Activated naive CD4-positive, alpha-beta T cell treated with anti-CD3 and anti-CD28 coated beads, Interleukin-2, amount 10 ng/mL, durations not matched to agents 7 days and 5 days (primary cell): ENCODE measurements around the gene ITPKB.
A peak's percentile ranks its signal among the peaks of the same experiment; 100 is the strongest.

Experiments used
- CTCF ChIA-PET: fragments of 350-600 bp; sonication (Branson Sonifier 250); formaldehyde crosslinking; loops from one replicate; lab custom pipeline; 2021; ENCODE audit warnings: antibody characterized with exemption; lab: Charles Lee
- DNase-seq: peaks from one replicate; pipeline ENCODE4 v3.0.0-alpha.2; 2020
- H3K27ac Mint-ChIP-seq: one replicate; pipeline ENCODE4 v1.8.0; 2021; ENCODE audit warnings: mild to moderate bottlenecking, moderate library complexity, mixed read lengths
- H3K27me3 Mint-ChIP-seq: one replicate; pipeline ENCODE4 v1.8.0; 2021; ENCODE audit warnings: mild to moderate bottlenecking, mixed read lengths
- H3K36me3 Mint-ChIP-seq: one replicate; pipeline ENCODE4 v1.8.0; 2021; ENCODE audit warnings: mixed read lengths
- H3K4me1 Mint-ChIP-seq: one replicate; pipeline ENCODE4 v1.8.0; 2021; ENCODE audit warnings: mixed read lengths
- H3K4me3 Mint-ChIP-seq: one replicate; pipeline ENCODE4 v1.8.0; 2021; ENCODE audit warnings: mild to moderate bottlenecking, moderate library complexity, mixed read lengths
- H3K9me3 Mint-ChIP-seq: one replicate; pipeline ENCODE4 v1.8.0; 2021; ENCODE audit warnings: mixed read lengths

Gene ITPKB

GRCh38 chr1:226654668-226655055, 84.4 kb downstream of the ITPKB start:
- no peaks in the 10 kb centered on the region for H3K9me3 Mint-ChIP-seq
- H3K4me3 Mint-ChIP-seq: peak overlapping the region; percentile 62
- CTCF ChIA-PET: interaction anchor here (0.6 to 5.8 kb wide), 10 partner anchors 8 to 470 kb away, joined by 3 to 25 read pairs (median 5); no protein-coding TSS in a partner anchor
- H3K4me1 Mint-ChIP-seq: peaks cover 22% of the 10 kb centered on the region
- no peaks in the 10 kb centered on the region for H3K27me3 Mint-ChIP-seq
- no peak for DNase-seq
- peak overlapping the region; percentile 98 for H3K27ac Mint-ChIP-seq
- peaks cover 12% of the 10 kb centered on the region for H3K36me3 Mint-ChIP-seq

- H3K4me1 Mint-ChIP-seq: peaks cover 22% of the 10 kb centered on the region
- H3K36me3 Mint-ChIP-seq: peaks cover 15% of the 10 kb centered on the region
- peak overlapping the region; percentile 98 for H3K27ac Mint-ChIP-seq
- no peaks in the 10 kb centered on the region for H3K9me3 Mint-ChIP-seq
- CTCF ChIA-PET: interaction anchor here (0.8 to 5.8 kb wide), 13 partner anchors 8 to 174 kb away, joined by 3 to 25 read pairs (median 4); no protein-coding TSS in a partner anchor
- peak overlapping the region; percentile 62 for H3K4me3 Mint-ChIP-seq
- H3K27me3 Mint-ChIP-seq: no peaks in the 10 kb centered on the region
- no peak for DNase-seq
Observed at GRCh38 chr1:226654046-226654667, 84.9 kb downstream of the ITPKB start.

DNA sequence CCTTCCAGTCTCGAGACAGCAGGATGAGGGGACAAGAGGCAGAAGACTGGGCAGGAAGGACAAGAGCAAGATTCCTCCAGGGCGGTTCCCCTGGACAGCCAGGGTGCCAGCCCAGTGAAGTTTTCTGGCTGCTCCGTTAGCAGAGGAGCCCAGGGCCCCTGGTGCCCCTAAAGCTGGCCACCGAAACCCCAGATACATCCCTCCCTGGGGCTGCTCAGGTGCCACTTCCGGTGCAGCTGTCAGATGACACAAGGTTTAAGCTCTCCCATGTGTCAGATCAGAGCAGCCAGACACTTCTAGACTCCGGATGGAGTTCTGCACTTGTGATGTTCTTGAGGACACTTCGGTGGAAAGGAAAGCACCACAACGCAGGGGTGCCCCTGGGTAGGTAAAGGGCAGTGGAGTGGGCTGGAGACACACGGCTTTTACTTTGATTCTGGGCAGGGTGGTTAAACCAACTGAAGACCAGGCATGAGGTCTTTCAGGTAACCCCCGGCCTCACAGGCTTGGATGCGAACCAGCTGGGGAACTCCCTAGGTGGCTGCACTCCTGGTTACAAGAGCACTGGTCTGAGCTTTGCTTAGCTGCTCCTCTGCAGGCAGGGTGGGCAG, 85.7 kb downstream of the ITPKB start:
- peaks cover 21% of the 10 kb centered on the region for H3K36me3 Mint-ChIP-seq
- H3K4me3 Mint-ChIP-seq: peak overlapping the region; percentile 62
- CTCF ChIA-PET: interaction anchor here (0.8 to 5.8 kb wide), 12 partner anchors 9 to 175 kb away, joined by 3 to 25 read pairs (median 4); no protein-coding TSS in a partner anchor
- no peaks in the 10 kb centered on the region for H3K27me3 Mint-ChIP-seq
- peaks cover 19% of the 10 kb centered on the region for H3K4me1 Mint-ChIP-seq
- peak; percentile 83 for DNase-seq
- peak overlapping the region; percentile 98 for H3K27ac Mint-ChIP-seq
- H3K9me3 Mint-ChIP-seq: no peaks in the 10 kb centered on the region

GRCh38 chr1:226652613-226653012, 86.5 kb downstream of the ITPKB start:
- Mint-ChIP-seq H3K4me3 (no peak overlapping the region), H3K27me3 (no peaks in the 10 kb centered on the region), H3K9me3 (no peaks in the 10 kb centered on the region), H3K36me3 (peaks cover 24% of the 10 kb centered on the region), H3K27ac (peak overlapping the region; percentile 55), H3K4me1 (peaks cover 19% of the 10 kb centered on the region)
- DNase-seq: no peak
- CTCF ChIA-PET: interaction anchor here (0.8 to 5.8 kb wide), 7 partner anchors 12 to 176 kb away, joined by 3 to 25 read pairs (median 4); no protein-coding TSS in a partner anchor

DNA sequence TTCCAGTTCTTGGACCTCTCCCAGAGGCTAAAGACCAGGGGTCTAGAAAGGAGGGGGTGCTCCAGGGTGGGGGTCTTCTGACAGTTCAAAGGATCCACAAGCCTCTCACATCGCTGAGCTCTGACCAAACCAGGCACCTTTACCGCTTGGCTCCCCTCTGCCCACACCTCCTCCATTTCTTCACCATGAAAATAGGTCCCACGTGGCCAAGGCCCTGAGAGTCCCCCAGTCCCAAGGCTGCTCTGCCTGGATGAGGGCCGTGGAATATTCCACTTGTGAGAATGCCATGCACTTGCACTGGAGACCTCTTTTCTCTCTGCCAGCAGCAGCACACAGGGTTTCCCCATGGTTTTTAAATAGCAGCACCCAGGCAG, 87.4 kb downstream of the ITPKB start:
- no peak overlapping the region for H3K27ac Mint-ChIP-seq
- H3K36me3 Mint-ChIP-seq: peaks cover 30% of the 10 kb centered on the region
- no peak overlapping the region for H3K4me3 Mint-ChIP-seq
- CTCF ChIA-PET: interaction anchor here (1.4 to 5.8 kb wide), 3 partner anchors 11 to 176 kb away, joined by 4 to 25 read pairs (median 5); no protein-coding TSS in a partner anchor
- no peaks in the 10 kb centered on the region for H3K27me3 Mint-ChIP-seq
- DNase-seq: no peak
- H3K9me3 Mint-ChIP-seq: no peaks in the 10 kb centered on the region
- H3K4me1 Mint-ChIP-seq: peaks cover 20% of the 10 kb centered on the region

DNA sequence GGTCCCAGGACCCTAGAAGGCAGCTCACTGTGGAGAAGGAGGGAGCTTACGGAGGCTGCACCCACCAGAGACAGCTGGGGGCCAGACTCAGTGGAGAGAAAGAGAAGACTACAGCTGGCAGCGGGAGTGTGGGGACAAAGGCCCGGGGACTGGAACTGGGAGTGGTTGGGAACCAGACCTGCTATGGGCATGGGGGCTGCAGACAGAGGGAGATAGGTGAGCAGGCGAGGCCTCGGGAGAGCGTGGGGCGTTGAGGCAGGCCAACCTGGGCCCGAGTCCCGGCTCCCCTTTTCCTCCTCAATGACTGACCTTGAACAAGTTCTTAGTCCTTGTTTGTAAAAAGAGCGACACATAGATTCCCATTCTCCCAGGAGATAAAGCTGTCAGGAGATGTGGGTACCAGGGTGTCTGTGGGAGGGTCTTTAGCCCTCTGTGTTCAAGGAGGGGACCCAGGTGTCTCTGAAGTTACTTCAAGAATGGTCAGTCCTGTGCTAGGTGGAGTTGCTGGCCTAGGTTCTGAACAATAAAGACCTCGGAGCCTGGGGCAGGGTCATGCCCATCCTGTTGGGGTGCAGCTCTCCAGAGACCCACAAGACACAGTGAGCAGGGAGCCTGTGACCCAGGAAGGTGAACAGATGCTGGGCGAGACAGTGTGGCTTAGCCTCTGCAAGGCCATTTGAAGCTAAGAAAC, 87.9 kb downstream of the ITPKB start:
- no peaks in the 10 kb centered on the region for H3K9me3 Mint-ChIP-seq
- no peak overlapping the region for H3K4me3 Mint-ChIP-seq
- peaks cover 34% of the 10 kb centered on the region for H3K36me3 Mint-ChIP-seq
- CTCF ChIA-PET: interaction anchor here (1.4 to 5.8 kb wide), 4 partner anchors 12 to 177 kb away, joined by 4 to 25 read pairs (median 6); no protein-coding TSS in a partner anchor
- peaks cover 26% of the 10 kb centered on the region for H3K4me1 Mint-ChIP-seq
- H3K27ac Mint-ChIP-seq: peak overlapping the region; percentile 49
- DNase-seq: no peak
- H3K27me3 Mint-ChIP-seq: no peaks in the 10 kb centered on the region

GRCh38 chr1:226650236-226650841, 88.7 kb downstream of the ITPKB start:
- Mint-ChIP-seq H3K27ac (peak overlapping the region; percentile 49), H3K4me1 (peaks cover 34% of the 10 kb centered on the region), H3K27me3 (no peaks in the 10 kb centered on the region), H3K9me3 (no peaks in the 10 kb centered on the region), H3K4me3 (no peak overlapping the region), H3K36me3 (peaks cover 42% of the 10 kb centered on the region)
- CTCF ChIA-PET: interaction anchor here (1.0 to 5.8 kb wide), 9 partner anchors 13 to 178 kb away, joined by 3 to 25 read pairs (median 5); no protein-coding TSS in a partner anchor
- no peak for DNase-seq

GRCh38 chr1:226649780-226650179, 89.3 kb downstream of the ITPKB start:
- Mint-ChIP-seq H3K36me3 (peaks cover 47% of the 10 kb centered on the region), H3K9me3 (no peaks in the 10 kb centered on the region), H3K4me1 (peaks cover 40% of the 10 kb centered on the region), H3K4me3 (no peak overlapping the region), H3K27ac (peak overlapping the region; percentile 46), H3K27me3 (no peaks in the 10 kb centered on the region)
- CTCF ChIA-PET: interaction anchor here (0.7 to 5.8 kb wide), 8 partner anchors 15 to 192 kb away, joined by 3 to 25 read pairs (median 4); no protein-coding TSS in a partner anchor
- peak; percentile 64 for DNase-seq

DNA sequence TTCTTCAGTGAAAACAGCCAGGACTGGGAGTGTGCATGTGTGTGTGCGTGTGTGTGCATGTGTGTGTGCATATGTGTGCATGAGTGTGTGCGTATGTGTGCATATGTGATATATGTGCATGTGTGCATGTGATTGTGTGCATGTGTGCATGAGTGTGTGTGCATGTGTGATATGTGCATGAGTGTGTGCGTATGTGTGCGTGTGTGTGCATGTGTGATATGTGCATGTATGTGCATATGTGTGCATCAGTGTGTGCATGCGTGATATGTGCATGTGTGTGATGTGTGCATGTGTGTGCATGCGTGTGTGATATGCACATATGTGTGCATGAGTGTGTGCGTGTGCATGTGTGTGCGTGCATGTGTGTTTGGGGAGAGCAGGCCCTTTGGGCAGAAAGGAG, 89.8 kb downstream of the ITPKB start:
- H3K4me1 Mint-ChIP-seq: peaks cover 45% of the 10 kb centered on the region
- peak overlapping the region; percentile 22 for H3K27ac Mint-ChIP-seq
- H3K4me3 Mint-ChIP-seq: no peak overlapping the region
- no peak for DNase-seq
- H3K27me3 Mint-ChIP-seq: no peaks in the 10 kb centered on the region
- H3K9me3 Mint-ChIP-seq: no peaks in the 10 kb centered on the region
- H3K36me3 Mint-ChIP-seq: peaks cover 51% of the 10 kb centered on the region
- CTCF ChIA-PET: interaction anchor here (0.7 to 5.8 kb wide), 8 partner anchors 15 to 193 kb away, joined by 3 to 25 read pairs (median 4); no protein-coding TSS in a partner anchor

DNA sequence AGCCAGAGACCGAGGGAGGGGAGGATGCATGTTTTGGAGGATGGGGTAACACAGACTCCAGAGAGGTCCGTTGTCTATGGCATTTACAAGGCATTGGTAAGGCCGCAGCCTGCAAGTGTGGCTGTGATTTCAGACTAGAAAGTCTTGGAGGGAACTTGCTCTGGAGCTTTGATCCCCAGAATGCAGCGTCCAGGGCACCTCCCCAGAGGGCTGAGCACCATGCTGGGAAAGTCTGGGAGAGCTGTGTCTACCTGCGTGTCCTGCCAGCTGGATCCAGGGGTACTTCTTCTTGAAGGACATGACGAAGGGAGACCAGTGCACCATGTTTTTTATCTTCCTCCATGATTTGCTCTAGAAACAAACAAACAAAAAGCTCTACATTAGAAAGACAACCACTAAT, 90.7 kb downstream of the ITPKB start:
- Mint-ChIP-seq H3K4me3 (no peak overlapping the region), H3K27ac (no peak overlapping the region), H3K36me3 (peaks cover 53% of the 10 kb centered on the region), H3K9me3 (no peaks in the 10 kb centered on the region), H3K27me3 (no peaks in the 10 kb centered on the region), H3K4me1 (peaks cover 53% of the 10 kb centered on the region)
- DNase-seq: no peak
- CTCF ChIA-PET: interaction anchor here (0.8 to 1.8 kb wide), 2 partner anchors 11 to 180 kb away, joined by 3 to 7 read pairs; no protein-coding TSS in a partner anchor

- CTCF ChIA-PET: interaction anchor here (0.8 to 1.8 kb wide), 2 partner anchors 13 to 181 kb away, joined by 3 to 7 read pairs; no protein-coding TSS in a partner anchor
- DNase-seq: no peak
- no peak overlapping the region for H3K4me3 Mint-ChIP-seq
- no peaks in the 10 kb centered on the region for H3K27me3 Mint-ChIP-seq
- no peaks in the 10 kb centered on the region for H3K9me3 Mint-ChIP-seq
- peaks cover 57% of the 10 kb centered on the region for H3K36me3 Mint-ChIP-seq
- H3K27ac Mint-ChIP-seq: peak overlapping the region; percentile 58
- H3K4me1 Mint-ChIP-seq: peaks cover 60% of the 10 kb centered on the region
Observed at GRCh38 chr1:226647719-226648118, 91.4 kb downstream of the ITPKB start.

DNA sequence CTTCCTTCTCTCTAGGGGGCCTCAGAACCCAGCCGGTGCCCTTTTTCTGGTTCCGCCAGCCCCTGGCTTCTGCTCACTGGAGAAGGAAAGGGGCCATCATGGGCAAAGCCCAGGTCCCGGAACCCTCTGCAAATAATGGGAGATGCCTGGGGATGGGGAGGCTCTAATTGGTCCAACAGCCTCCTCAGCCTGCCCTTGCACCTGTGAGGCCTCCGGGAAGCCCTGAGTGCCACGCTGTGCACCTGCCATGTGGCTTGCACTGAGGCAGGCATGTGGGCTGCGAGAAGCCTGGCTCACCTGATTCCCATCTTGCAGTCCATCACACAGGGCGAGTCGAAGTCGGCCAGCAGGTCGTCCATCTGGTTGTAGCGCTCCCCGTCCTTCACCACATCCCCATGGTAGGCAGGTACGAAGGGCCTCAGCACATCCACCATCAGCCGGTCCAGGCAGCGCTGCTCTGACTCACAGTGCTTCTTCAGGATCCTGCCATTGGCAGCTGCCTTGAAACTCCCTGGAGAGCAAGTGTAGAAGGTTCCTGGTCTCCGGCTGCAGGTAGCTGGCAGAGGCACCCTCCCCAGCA, 92.1 kb downstream of the ITPKB start:
- peaks cover 61% of the 10 kb centered on the region for H3K36me3 Mint-ChIP-seq
- H3K9me3 Mint-ChIP-seq: no peaks in the 10 kb centered on the region
- DNase-seq: no peak
- CTCF ChIA-PET: interaction anchor here (0.8 kb wide), 1 partner anchor 14 kb away, joined by 3 read pairs; no protein-coding TSS in a partner anchor
- peaks cover 64% of the 10 kb centered on the region for H3K4me1 Mint-ChIP-seq
- H3K4me3 Mint-ChIP-seq: no peak overlapping the region
- no peak overlapping the region for H3K27ac Mint-ChIP-seq
- H3K27me3 Mint-ChIP-seq: no peaks in the 10 kb centered on the region
